GM23338 (cell line): ENCODE data around the gene ALPL. TPM values are rescaled to one million over a fixed set of nuclear protein-coding genes. Genes with fewer than 3 reads are reported as not detected.

Experiments used
- ATAC-seq: fragments of 200-7000 bp; cut with Tn5 transposase; 3 replicates; pipeline ENCODE4 v1.9.1; 2020
- DNase-seq: peaks from one replicate; pipeline ENCODE4 v3.0.0-alpha.2; 2015; ENCODE audit warnings: low spot score
- H2AFZ ChIP-seq: fragments of 200-600 bp; sonication (generic); 2 replicates; pipeline ENCODE4 v1.8.0; 2016; ENCODE audit warnings: antibody characterized with exemption, mild to moderate bottlenecking, moderate library complexity
- H3F3A ChIP-seq: fragments of 200-600 bp; sonication (generic); replicated peaks from 2 replicates; pipeline ENCODE4 v1.8.0; 2017; ENCODE audit warnings: antibody characterized with exemption, mixed run types, low read depth
- H3K27ac ChIP-seq: fragments of 200-600 bp; sonication (generic); 2 replicates; pipeline ENCODE4 v1.6.1; 2016; ENCODE audit warnings: low read depth
- H3K27me3 ChIP-seq: fragments of 200-600 bp; sonication (generic); 2 replicates; pipeline ENCODE4 v1.8.0; 2016; ENCODE audit warnings: mild to moderate bottlenecking, mixed run types, moderate library complexity; ENCODE audit not compliant: insufficient read depth
- H3K36me3 ChIP-seq: fragments of 200-600 bp; sonication (generic); 2 replicates; pipeline ENCODE4 v1.8.0; 2016; ENCODE audit warnings: mild to moderate bottlenecking; ENCODE audit not compliant: insufficient read depth
- H3K4me1 ChIP-seq: fragments of 200-600 bp; sonication (generic); 2 replicates; pipeline ENCODE4 v1.8.0; 2016; ENCODE audit warnings: mild to moderate bottlenecking, moderate library complexity; ENCODE audit not compliant: insufficient read depth
- H3K4me2 ChIP-seq: fragments of 200-600 bp; sonication (generic); 2 replicates; pipeline ENCODE4 v1.7.1; 2017; ENCODE audit warnings: mixed run types
- H3K4me3 ChIP-seq: fragments of 200-600 bp; sonication (generic); 2 replicates; pipeline ENCODE4 v1.6.1; 2016; ENCODE audit warnings: mixed run types
- H3K79me2 ChIP-seq: fragments of 200-600 bp; sonication (generic); replicated peaks from 2 replicates; pipeline ENCODE4 v1.8.0; 2017; ENCODE audit warnings: mild to moderate bottlenecking; ENCODE audit not compliant: insufficient read depth
- H3K9me2 ChIP-seq: fragments of 200-600 bp; sonication (generic); 2 replicates; pipeline ENCODE4 v1.8.0; 2017; ENCODE audit not compliant: insufficient read depth
- H4K20me1 ChIP-seq: fragments of 200-600 bp; sonication (generic); replicated peaks from 2 replicates; pipeline ENCODE4 v1.8.0; 2017; ENCODE audit warnings: mild to moderate bottlenecking; ENCODE audit not compliant: insufficient read depth
- H3K27ac Mint-ChIP-seq: 2 replicates; pipeline ENCODE4 v1.8.0; 2020; ENCODE audit warnings: inconsistent platforms, mild to moderate bottlenecking, moderate library complexity, mixed read lengths
- H3K27me3 Mint-ChIP-seq: 3 replicates; pipeline ENCODE4 v1.8.0; 2022; ENCODE audit warnings: low read depth, mild to moderate bottlenecking, moderate library complexity, mixed read lengths, inconsistent platforms; ENCODE audit not compliant: insufficient read depth, poor library complexity
- H3K36me3 Mint-ChIP-seq: 3 replicates; pipeline ENCODE4 v1.8.0; 2021; ENCODE audit warnings: low read depth, mild to moderate bottlenecking, inconsistent platforms, moderate library complexity, mixed read lengths
- H3K4me1 Mint-ChIP-seq: 3 replicates; pipeline ENCODE4 v1.8.0; 2020; ENCODE audit warnings: mild to moderate bottlenecking, inconsistent platforms, mixed read lengths
- H3K4me3 Mint-ChIP-seq: 3 replicates; pipeline ENCODE4 v1.8.0; 2021; ENCODE audit warnings: moderate library complexity, mild to moderate bottlenecking, inconsistent platforms, mixed read lengths
- H3K9me3 Mint-ChIP-seq: 3 replicates; pipeline ENCODE4 v1.8.0; 2020; ENCODE audit warnings: moderate library complexity, mild to moderate bottlenecking, inconsistent platforms, mixed read lengths
- CREB1 ChIP-seq: fragments of 250-450 bp; sonication (Bioruptor Pico); IDR thresholded peaks from 2 replicates; pipeline ENCODE4 v1.5.0; 2020; ENCODE audit warnings: low read depth, mild to moderate bottlenecking, moderate library complexity
- CTCF ChIP-seq, 2 experiments: fragments of 200-600 bp in 1 of 2; sonication (generic) in 1 of 2; conservative IDR thresholded peaks; 2 replicates each; pipeline versions ENCODE4 v1.5.1 to v1.6.1; 2016 to 2017; ENCODE audit warnings: antibody characterized with exemption in 2 of 2, low read depth in 2 of 2, mild to moderate bottlenecking in 2 of 2, moderate library complexity in 1 of 2
- EZH2 ChIP-seq: fragments of 200-600 bp; sonication (generic); IDR thresholded peaks from one replicate; pipeline ENCODE4 v1.8.0; 2017; ENCODE audit warnings: antibody characterized with exemption, mild to moderate bottlenecking, low read depth; ENCODE audit not compliant: unreplicated experiment
- EZH2phosphoT487 ChIP-seq: fragments of 200-600 bp; sonication (generic); IDR thresholded peaks from one replicate; pipeline ENCODE4 v1.8.1; 2018; ENCODE audit warnings: antibody characterized with exemption; ENCODE audit not compliant: unreplicated experiment
- JUNB ChIP-seq: IDR thresholded peaks from one replicate; pipeline ENCODE4 v1.6.1; 2016; ENCODE audit warnings: antibody characterized with exemption; ENCODE audit not compliant: unreplicated experiment
- NANOG ChIP-seq: IDR thresholded peaks from 2 replicates; pipeline ENCODE4 v1.6.1; 2016; ENCODE audit warnings: antibody characterized with exemption, borderline replicate concordance
- POLR2AphosphoS5 ChIP-seq: IDR thresholded peaks from 2 replicates; pipeline ENCODE4 v1.6.1; 2016; ENCODE audit warnings: antibody characterized with exemption, low read depth
- REST ChIP-seq: IDR thresholded peaks from one replicate; pipeline ENCODE4 v1.6.1; 2018; ENCODE audit warnings: antibody characterized with exemption; ENCODE audit not compliant: unreplicated experiment
- ZNF114 ChIP-seq: fragments of 250-450 bp; sonication (Bioruptor Pico); IDR thresholded peaks from 2 replicates; pipeline ENCODE4 v1.5.0; 2020; ENCODE audit warnings: mild to moderate bottlenecking, moderate library complexity
- ZNF331 ChIP-seq: fragments of 250-450 bp; sonication (Bioruptor Pico); IDR thresholded peaks from 2 replicates; pipeline ENCODE4 v1.5.0; 2020; ENCODE audit warnings: low read depth, mild to moderate bottlenecking, moderate library complexity
- polyA plus RNA-seq: library from polyadenylated mRNA; unstranded; fragments of >200 nt; fragmentation: Nextera tagmentation; extraction: Ambion mirVana; gene quantifications from 2 replicates; pipeline ENCODE4 v1.2.1, GENCODE V29; 2016
- total RNA-seq: library from RNA; depleted of rRNA; stranded (reverse); fragments of >200 nt; shearing (Covaris generic); gene quantifications from 2 replicates; pipeline ENCODE4 v1.2.3, GENCODE V29; 2014
- TF ChIP-seq, protein P1 (sequence below): IDR thresholded peaks from 2 replicates; pipeline ENCODE4 v1.6.1; 2016; ENCODE audit warnings: antibody characterized with exemption

ALPL gene
- total and polyA plus RNA-seq, 2 experiments from 2014 or later, result 116 to 187 TPM

GRCh38 chr1:21621761-21622436 is 112.7 kb downstream of the ALPL start:
- H3K4me3 ChIP-seq, result peak overlapping the region; percentile 57
- peaks cover 16% of the 10 kb centered on the region for H3K4me1 ChIP-seq
- DNase-seq, result no peak
- Mint-ChIP-seq H3K27me3 (peaks cover 28% of the 10 kb centered on the region), H3K36me3 (no peaks in the 10 kb centered on the region; the same call in 2 of the 3 replicates), H3K27ac (no peak overlapping the region), H3K9me3 (no peaks in the 10 kb centered on the region), H3K4me3 (peak overlapping the region; percentile 72), H3K4me1 (peaks cover 26% of the 10 kb centered on the region)
- H2AFZ ChIP-seq, result no peak overlapping the region
- H3K79me2 ChIP-seq, result no peaks in the 10 kb centered on the region
- no peaks in the 10 kb centered on the region; the same call in 1 of the 2 replicates for H4K20me1 ChIP-seq
- no peaks in the 10 kb centered on the region for H3K9me2 ChIP-seq
- peak; percentile 13 for ATAC-seq
- peaks cover 7% of the 10 kb centered on the region; the same call in 1 of the 2 replicates for H3F3A ChIP-seq
- peak overlapping the region; percentile 86 for H3K4me2 ChIP-seq
- H3K27me3 ChIP-seq, result peaks cover 11% of the 10 kb centered on the region
- no peak overlapping the region for H3K27ac ChIP-seq
- no peaks in the 10 kb centered on the region for H3K36me3 ChIP-seq
- TF ChIP-seq NANOG (no peak), CTCF (conservative IDR thresholded peaks at IDR 0.05; ENCODE audit: low read depth in 2 of 2) (no peak), CREB1 (no peak), JUNB (no peak), ZNF331 (no peak), ZNF114 (CRISPR knock-in tag) (no peak), EZH2 (no peak)
- TF ChIP-seq, protein P1, sequence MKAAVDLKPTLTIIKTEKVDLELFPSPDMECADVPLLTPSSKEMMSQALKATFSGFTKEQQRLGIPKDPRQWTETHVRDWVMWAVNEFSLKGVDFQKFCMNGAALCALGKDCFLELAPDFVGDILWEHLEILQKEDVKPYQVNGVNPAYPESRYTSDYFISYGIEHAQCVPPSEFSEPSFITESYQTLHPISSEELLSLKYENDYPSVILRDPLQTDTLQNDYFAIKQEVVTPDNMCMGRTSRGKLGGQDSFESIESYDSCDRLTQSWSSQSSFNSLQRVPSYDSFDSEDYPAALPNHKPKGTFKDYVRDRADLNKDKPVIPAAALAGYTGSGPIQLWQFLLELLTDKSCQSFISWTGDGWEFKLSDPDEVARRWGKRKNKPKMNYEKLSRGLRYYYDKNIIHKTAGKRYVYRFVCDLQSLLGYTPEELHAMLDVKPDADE, result no peak

DNA sequence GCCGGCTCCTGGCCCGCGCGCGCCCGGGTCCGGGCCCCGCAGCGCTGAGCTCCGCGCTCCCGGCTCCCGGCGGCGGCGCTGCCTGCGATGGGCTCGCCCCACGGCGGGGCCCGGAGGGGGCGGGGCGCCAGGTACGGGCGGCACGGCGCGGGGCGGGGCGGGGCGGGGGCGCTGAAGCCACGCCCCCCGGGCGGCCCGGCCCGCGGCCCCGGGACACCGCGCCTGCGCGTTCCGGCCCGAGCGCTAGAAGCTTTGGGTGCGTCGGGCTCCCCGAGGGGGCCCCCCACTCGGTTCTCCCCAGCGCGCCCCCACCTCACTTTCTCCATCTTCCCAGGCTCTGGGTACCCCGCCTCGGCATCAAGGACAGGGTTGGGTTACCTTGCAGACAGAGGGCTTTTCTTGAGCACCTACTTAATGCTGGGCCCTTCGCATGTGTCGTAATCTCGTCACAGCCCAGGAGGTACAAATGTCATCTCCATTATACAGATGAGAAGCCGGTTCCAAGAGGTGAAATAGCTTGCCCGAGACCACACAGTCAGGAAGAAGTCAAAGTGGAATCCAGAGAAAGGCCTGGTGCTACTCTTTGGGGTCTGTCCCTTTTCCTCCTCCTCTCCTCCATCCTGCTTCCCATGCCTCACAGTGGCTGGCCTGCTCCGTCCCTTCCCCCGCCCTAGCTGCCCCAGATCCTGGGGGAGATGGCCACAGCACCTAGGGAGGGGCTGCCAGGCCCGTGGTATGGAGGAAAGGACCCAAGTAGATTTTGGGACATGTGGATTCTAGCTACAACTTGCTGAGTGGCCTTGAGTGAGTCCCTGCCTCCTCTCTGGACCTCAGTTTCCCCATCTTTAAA is 113.5 kb downstream of the ALPL start:
- peak overlapping the region; percentile 60 for H3K4me3 ChIP-seq
- H3K4me3 Mint-ChIP-seq, result peak overlapping the region; percentile 76
- no peaks in the 10 kb centered on the region for H3K79me2 ChIP-seq
- H3K9me2 ChIP-seq, result no peaks in the 10 kb centered on the region
- H3K27me3 ChIP-seq, result peaks cover 11% of the 10 kb centered on the region
- H3K27ac Mint-ChIP-seq, result no peak overlapping the region
- H3K36me3 Mint-ChIP-seq, result no peaks in the 10 kb centered on the region; the same call in 2 of the 3 replicates
- H3K4me1 Mint-ChIP-seq, result peaks cover 26% of the 10 kb centered on the region
- peak overlapping the region; percentile 99 for H2AFZ ChIP-seq
- H3K4me1 ChIP-seq, result peaks cover 16% of the 10 kb centered on the region
- peak overlapping the region; percentile 79 for H3K4me2 ChIP-seq
- no peaks in the 10 kb centered on the region for H3K9me3 Mint-ChIP-seq
- H3K36me3 ChIP-seq, result no peaks in the 10 kb centered on the region
- peaks cover 7% of the 10 kb centered on the region; the same call in 1 of the 2 replicates for H3F3A ChIP-seq
- peak; percentile 19 for ATAC-seq
- peaks cover 28% of the 10 kb centered on the region for H3K27me3 Mint-ChIP-seq
- no peak overlapping the region for H3K27ac ChIP-seq
- peak; percentile 74 for DNase-seq
- no peaks in the 10 kb centered on the region; the same call in 1 of the 2 replicates for H4K20me1 ChIP-seq
- TF ChIP-seq EZH2phosphoT487 (no peak), EZH2 (no peak), POLR2AphosphoS5 (peak; percentile 56), REST (no peak), JUNB (no peak), CREB1 (0 out of 2 replicates have a peak, but pooled peaks have one; percentile 9)
